Placental pericyte (primary cell): ENCODE data around the gene EMC10. TPM values are rescaled to one million over a fixed set of nuclear protein-coding genes. Genes with fewer than 3 reads are reported as not detected.

ENCODE experiments used
- total RNA-seq: library from RNA; depleted of rRNA; stranded (reverse); fragments of >200 nt; gene quantifications from 2 replicates; pipeline ENCODE4 v1.2.3, GENCODE V29; 2012

The EMC10 gene
- 44.0 and 46.2 TPM in 2 replicates for total RNA-seq

DNA sequence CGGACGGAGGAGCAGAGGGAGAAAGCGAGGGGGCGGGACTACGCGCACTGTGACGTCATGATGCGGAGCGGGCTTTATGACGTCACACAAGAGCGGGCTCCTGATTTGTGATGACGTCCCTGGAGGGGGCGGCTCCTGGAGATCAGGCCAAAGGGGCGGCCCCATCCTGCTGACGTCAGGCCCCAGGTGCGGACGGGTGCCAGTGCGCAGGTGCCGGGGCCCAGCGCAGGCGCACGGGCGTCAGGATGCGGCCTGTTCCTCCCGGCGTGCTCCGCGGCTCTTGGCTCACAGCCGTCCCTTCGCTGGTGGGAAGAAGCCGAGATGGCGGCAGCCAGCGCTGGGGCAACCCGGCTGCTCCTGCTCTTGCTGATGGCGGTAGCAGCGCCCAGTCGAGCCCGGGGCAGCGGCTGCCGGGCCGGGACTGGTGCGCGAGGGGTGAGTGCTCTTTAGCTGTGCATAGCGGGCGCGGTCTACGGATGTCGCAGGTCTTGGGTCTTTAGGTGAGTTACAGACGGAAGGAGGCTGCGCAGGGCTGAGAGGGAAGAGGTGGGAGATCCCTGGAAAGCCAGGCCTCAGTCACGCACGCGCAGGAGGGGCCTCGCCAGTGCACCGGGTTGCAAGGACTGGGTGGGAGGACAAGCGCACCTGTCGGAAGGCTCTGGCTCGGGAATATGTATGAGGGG is at the start of gene EMC10, which contains the start of gene GARIN5A:
TSS of gene EMC10 (plus strand) at position 284 of the 683 bp plus-strand sequence. CDS start at position 322, 38 bp downstream.
TSS of gene GARIN5A (minus strand) at position 625 of the 683 bp plus-strand sequence. CDS start at position 165, 460 bp downstream.

DNA sequence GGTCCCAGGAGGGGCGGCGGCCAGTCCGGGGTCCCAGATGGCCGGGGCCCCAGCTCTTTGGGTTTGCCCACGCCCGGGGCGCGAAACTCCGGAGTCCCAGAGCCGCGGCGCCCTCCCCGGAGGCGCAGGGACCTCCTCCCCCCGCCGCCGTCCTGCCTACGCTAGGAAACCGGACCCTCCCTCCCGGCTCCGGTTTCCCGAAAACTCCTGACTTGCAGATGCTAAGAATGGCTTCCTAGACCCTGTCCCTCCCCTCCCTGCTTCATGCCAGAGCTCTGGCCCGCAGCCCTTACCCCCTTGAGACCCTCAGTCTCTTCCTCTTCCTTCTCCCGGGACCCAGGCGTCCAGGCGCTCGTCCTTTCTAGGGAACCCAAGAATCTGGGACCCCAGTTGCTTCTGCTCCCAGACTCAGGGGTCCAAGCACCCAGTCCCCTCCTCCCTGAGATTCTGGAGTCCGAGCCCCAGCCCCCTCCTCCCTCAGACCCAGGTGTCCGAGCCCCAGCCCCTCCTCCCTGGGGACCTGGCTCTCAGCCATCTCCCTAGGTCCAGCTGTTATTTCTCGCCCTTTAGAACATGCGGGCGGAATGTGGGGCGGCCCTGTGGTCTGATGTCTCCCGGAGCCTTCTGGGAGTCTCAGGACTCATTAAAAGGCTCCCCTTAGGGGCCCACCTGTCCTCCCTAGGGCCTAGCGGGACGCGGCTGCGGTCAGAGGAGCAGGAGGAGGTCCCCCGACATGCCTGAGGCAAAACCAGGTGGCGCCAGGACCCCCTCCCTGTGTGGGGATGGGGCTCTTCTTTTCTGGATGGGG is 43.9 kb upstream of the EMC10 start, which contains the start of gene MYBPC2:
TSS of gene MYBPC2 (plus strand) at position 672 of the 808 bp plus-strand sequence. CDS start at position 734, 62 bp downstream.

DNA sequence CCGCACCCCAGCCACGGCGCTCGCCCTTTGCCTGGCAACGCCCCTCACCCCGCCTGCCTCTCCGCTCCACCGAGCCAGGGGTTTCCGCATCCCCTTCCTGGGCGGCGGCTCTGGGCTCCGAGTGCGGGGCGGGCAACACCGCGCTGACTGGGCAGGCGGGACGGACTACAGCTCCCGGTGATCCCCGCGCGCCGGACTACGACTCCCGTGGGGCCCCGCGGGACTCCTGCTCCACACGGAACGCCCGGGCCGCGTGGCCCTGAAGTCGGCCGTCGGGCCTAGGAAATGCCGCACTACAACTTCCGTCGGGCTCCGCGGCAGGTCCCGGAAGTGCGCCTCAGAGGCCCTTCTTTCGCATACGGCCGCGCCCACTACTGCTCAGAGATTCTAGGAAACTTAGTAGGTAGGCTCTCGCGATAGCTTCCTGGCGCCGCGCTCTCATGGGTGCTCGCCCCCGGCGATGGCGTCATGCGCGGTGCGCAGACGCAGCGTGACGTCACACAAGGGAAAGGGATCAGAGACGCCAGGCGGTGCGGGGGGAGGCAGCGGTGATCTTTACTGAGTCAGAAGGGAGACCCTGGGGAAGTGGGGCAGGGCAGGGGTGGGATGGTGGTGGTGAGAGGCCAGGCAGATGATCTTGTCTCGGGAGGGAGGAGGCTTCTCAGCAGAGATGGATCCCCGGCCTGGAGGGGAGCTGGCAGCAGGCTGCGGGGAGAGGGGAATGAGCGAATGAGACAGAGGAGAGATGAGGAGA is 34.9 kb downstream of the EMC10 start, which contains the start of gene JOSD2:
TSS of gene JOSD2 (minus strand) at position 123 of the 754 bp plus-strand sequence. CDS start 760 bp downstream, outside the sequence.

DNA sequence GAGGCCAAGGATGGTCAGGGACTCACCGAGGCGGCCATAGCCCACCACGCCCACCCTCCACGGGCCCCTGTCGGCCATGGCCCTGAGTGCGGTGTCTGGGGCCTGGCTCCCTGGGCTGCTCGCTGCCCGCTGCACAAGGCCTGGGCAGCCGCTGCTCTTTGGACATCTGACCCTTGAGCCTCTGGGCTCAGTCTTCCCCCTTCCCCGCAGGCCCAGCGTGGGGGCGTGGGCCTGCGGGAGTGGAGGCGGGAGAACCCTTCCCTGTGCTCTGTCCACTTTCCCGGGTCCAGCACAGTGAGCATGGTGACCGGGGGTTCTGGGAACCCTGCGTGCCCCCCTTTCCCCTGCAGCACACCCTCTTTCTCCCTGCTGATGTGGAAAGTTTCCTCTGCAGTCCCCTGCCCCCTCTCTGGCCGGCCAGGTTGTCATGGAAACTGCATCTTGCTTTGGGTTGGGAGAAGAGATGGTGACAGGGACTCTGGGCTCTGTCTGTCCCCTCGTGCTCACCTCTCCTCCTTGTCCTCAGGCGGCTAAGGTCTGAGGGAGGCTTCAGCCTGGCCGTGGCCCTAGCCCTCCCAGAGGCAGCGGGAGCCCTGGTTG is 37.5 kb downstream of the EMC10 start, which contains the start of gene ASPDH:
TSS of gene ASPDH (minus strand) at position 168 of the 600 bp plus-strand sequence. CDS start at position 78, 90 bp downstream.

Other genes with a start within 250 kb of the EMC10 start
- not detected in 2 replicates for gene KCNC3, start 147.1 kb upstream of the EMC10 start, total RNA-seq
- gene NAPSA, start 110.9 kb upstream of the EMC10 start, total RNA-seq, result not detected in 2 replicates
- 74.3 and 82.1 TPM in 2 replicates for gene NR1H2, start 100.0 kb upstream of the EMC10 start, total RNA-seq
- 10.5 and 51.7 TPM in 2 replicates for gene POLD1, start 92.2 kb upstream of the EMC10 start, total RNA-seq
- gene SPIB, start 57.6 kb upstream of the EMC10 start, total RNA-seq, result 0.29 TPM in 1 of 2 replicates, not detected in the other
- not detected in 2 replicates for gene MYBPC2, start 43.6 kb upstream of the EMC10 start, total RNA-seq
- 0.14 and 0.44 TPM in 2 replicates for gene GARIN5A, start 341 bp downstream of the EMC10 start, total RNA-seq
- 19.3 and 19.7 TPM in 2 replicates for gene JOSD2, start 34.7 kb downstream of the EMC10 start, total RNA-seq
- not detected in 2 replicates for gene ASPDH, start 37.4 kb downstream of the EMC10 start, total RNA-seq
- gene LRRC4B, start 91.9 kb downstream of the EMC10 start, total RNA-seq, result under 0.01 TPM in 1 of 2 replicates, not detected in the other
- not detected in 2 replicates for gene SYT3, start 163.4 kb downstream of the EMC10 start, total RNA-seq
- gene C19orf81, start 172.9 kb downstream of the EMC10 start, total RNA-seq, result not detected in 2 replicates
- gene SHANK1, start 243.3 kb downstream of the EMC10 start, total RNA-seq, result 0.22 and 4.9 TPM in 2 replicates
- 1.8 and 11.5 TPM in 2 replicates for gene CLEC11A, start 246.9 kb downstream of the EMC10 start, total RNA-seq